ENCODE results near the gene TMCO1. TPM values are rescaled to one million over a fixed set of nuclear protein-coding genes. Genes with fewer than 3 reads are reported as not detected.

Gene TMCO1
- total and polyA plus RNA-seq, 2 of the 13 experiments (the other 11 are each of a cell fraction or from before 2014, with no cell fraction given) = 106 to 119 TPM

GRCh38 chr1:165768513-165769394, at the start of gene TMCO1 (continued):
- TF ChIP-seq YEATS2 (CRISPR knock-in tag; IDR thresholded peaks at IDR 0.05; ENCODE audit: borderline replicate concordance) (peak; percentile 97), SMARCC2 (IDR thresholded peaks at IDR 0.05) (no peak), SOX5 (CRISPR knock-in tag; IDR thresholded peaks at IDR 0.05; ENCODE audit: borderline replicate concordance) (peak; percentile 49; the same call in 1 of the 2 replicates), MTF1 (CRISPR knock-in tag; IDR thresholded peaks at IDR 0.05) (0 out of 2 replicates have a peak, but pooled peaks have one; percentile 64), ZNF430 (CRISPR knock-in tag; IDR thresholded peaks at IDR 0.05) (peak; percentile 42; the same call in 1 of the 2 replicates), IKZF1 (IDR thresholded peaks at IDR 0.05) (no peak), NKX3-1 (CRISPR knock-in tag; IDR thresholded peaks at IDR 0.05) (peak; percentile 89), NR2F6 (IDR thresholded peaks at IDR 0.05) (no peak), NR2F6 (CRISPR knock-in tag; IDR thresholded peaks at IDR 0.05) (0 out of 2 replicates have a peak, but pooled peaks have one; percentile 30), IRF2 (CRISPR knock-in tag; IDR thresholded peaks at IDR 0.05) (peak; percentile 85), TRIM24 (CRISPR knock-in tag; IDR thresholded peaks at IDR 0.05) (no peak), ISX (CRISPR knock-in tag; conservative IDR thresholded peaks at IDR 0.05) (peak; percentile 49; the same call in 1 of the 2 replicates), KDM5A (IDR thresholded peaks at IDR 0.05; ENCODE audit: borderline replicate concordance, low read length) (peak; percentile 89), MAX (IDR thresholded peaks at IDR 0.05) (peak; percentile 71), KMT2B (CRISPR knock-in tag; IDR thresholded peaks at IDR 0.05) (peak; percentile 99), ZNF280D (CRISPR knock-in tag; IDR thresholded peaks at IDR 0.05) (peak; percentile 73; the same call in 1 of the 2 replicates), U2AF1 (optimal IDR thresholded peaks at IDR 0.05; ENCODE audit: low read depth, low read length) (no peak), THYN1 (CRISPR knock-in tag; IDR thresholded peaks at IDR 0.05; ENCODE audit: borderline replicate concordance, low read depth) (no peak)
- TF ChIP-seq, protein P1, sequence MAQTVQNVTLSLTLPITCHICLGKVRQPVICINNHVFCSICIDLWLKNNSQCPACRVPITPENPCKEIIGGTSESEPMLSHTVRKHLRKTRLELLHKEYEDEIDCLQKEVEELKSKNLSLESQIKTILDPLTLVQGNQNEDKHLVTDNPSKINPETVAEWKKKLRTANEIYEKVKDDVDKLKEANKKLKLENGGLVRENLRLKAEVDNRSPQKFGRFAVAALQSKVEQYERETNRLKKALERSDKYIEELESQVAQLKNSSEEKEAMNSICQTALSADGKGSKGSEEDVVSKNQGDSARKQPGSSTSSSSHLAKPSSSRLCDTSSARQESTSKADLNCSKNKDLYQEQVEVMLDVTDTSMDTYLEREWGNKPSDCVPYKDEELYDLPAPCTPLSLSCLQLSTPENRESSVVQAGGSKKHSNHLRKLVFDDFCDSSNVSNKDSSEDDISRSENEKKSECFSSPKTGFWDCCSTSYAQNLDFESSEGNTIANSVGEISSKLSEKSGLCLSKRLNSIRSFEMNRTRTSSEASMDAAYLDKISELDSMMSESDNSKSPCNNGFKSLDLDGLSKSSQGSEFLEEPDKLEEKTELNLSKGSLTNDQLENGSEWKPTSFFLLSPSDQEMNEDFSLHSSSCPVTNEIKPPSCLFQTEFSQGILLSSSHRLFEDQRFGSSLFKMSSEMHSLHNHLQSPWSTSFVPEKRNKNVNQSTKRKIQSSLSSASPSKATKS (CRISPR knock-in tag; IDR thresholded peaks at IDR 0.05) = 0 out of 2 replicates have a peak, but pooled peaks have one; percentile 42
- TF ChIP-seq, protein P2, sequence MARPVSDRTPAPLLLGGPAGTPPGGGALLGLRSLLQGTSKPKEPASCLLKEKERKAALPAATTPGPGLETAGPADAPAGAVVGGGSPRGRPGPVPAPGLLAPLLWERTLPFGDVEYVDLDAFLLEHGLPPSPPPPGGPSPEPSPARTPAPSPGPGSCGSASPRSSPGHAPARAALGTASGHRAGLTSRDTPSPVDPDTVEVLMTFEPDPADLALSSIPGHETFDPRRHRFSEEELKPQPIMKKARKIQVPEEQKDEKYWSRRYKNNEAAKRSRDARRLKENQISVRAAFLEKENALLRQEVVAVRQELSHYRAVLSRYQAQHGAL (CRISPR knock-in tag; IDR thresholded peaks at IDR 0.05; ENCODE audit: not compliant biosample characterization) = peak; percentile 22
- TF ChIP-seq, protein P3, sequence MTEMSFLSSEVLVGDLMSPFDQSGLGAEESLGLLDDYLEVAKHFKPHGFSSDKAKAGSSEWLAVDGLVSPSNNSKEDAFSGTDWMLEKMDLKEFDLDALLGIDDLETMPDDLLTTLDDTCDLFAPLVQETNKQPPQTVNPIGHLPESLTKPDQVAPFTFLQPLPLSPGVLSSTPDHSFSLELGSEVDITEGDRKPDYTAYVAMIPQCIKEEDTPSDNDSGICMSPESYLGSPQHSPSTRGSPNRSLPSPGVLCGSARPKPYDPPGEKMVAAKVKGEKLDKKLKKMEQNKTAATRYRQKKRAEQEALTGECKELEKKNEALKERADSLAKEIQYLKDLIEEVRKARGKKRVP (CRISPR knock-in tag; IDR thresholded peaks at IDR 0.05) = peak in 1 of 2 experiments; percentile 72; a peak in 2 of 4 replicates

Data from HepG2 (cell line).